ENCODE results near the gene PKD1.

DNA sequence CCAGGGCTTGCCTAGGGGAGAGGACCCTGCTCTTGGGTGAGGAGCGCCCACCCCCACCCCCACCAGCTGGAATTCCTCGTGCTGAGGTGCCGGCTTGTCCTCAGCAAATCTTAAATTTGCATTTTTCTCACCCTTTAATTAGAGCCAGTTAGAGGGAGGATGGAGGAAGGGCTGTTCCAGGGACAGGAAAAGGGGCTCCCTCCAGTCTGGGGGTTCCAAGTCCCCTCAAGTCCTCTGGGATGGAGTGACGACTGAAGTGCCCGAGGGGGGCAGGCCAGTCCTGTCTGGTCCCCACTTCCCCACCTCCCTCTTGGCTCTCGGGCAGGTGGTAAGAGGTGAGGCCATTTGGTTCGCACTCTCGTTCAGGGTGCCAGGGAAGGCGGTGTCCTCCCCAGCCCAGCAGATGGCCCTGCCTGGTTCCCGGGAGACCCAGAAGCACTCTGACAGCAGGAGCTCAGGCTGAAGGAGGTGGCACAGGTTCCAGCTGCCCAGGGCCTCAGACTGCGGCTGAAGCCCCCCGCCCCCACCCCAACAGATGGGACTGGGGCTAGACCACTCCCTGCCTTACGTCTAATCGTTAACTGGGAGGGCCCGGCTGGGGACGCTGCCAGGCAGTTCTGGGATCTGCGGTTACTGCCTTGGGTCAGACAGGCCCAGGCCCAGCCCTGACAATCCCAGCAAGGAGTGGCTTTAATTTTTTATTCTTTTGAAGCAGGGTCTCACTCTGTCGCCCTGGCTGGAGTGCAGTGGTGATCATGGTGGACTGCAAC, 14.9 kb upstream of the PKD1 start:
- TF ChIP-seq, protein P1, sequence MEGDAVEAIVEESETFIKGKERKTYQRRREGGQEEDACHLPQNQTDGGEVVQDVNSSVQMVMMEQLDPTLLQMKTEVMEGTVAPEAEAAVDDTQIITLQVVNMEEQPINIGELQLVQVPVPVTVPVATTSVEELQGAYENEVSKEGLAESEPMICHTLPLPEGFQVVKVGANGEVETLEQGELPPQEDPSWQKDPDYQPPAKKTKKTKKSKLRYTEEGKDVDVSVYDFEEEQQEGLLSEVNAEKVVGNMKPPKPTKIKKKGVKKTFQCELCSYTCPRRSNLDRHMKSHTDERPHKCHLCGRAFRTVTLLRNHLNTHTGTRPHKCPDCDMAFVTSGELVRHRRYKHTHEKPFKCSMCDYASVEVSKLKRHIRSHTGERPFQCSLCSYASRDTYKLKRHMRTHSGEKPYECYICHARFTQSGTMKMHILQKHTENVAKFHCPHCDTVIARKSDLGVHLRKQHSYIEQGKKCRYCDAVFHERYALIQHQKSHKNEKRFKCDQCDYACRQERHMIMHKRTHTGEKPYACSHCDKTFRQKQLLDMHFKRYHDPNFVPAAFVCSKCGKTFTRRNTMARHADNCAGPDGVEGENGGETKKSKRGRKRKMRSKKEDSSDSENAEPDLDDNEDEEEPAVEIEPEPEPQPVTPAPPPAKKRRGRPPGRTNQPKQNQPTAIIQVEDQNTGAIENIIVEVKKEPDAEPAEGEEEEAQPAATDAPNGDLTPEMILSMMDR (CRISPR knock-in tag; IDR thresholded peaks at IDR 0.05) = peak; percentile 49; the same call in 1 of the 2 replicates
- TF ChIP-seq, protein P2, sequence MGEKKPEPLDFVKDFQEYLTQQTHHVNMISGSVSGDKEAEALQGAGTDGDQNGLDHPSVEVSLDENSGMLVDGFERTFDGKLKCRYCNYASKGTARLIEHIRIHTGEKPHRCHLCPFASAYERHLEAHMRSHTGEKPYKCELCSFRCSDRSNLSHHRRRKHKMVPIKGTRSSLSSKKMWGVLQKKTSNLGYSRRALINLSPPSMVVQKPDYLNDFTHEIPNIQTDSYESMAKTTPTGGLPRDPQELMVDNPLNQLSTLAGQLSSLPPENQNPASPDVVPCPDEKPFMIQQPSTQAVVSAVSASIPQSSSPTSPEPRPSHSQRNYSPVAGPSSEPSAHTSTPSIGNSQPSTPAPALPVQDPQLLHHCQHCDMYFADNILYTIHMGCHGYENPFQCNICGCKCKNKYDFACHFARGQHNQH (CRISPR knock-in tag; IDR thresholded peaks at IDR 0.05) = no peak
- peak; percentile 44 for TF ChIP-seq HNRNPH1 (optimal IDR thresholded peaks at IDR 0.05; ENCODE audit: low read depth, low read length)
- TF ChIP-seq ZSCAN12 (CRISPR knock-in tag; IDR thresholded peaks at IDR 0.05) = no peak
- no peak for TF ChIP-seq HMG20A (CRISPR knock-in tag; IDR thresholded peaks at IDR 0.05; ENCODE audit: borderline replicate concordance)
- no peak for TF ChIP-seq NFKBIZ (CRISPR knock-in tag; IDR thresholded peaks at IDR 0.05)
- no peak for TF ChIP-seq PCBP1 (IDR thresholded peaks at IDR 0.05; ENCODE audit: borderline replicate concordance, low read depth, low read length)
- no peak for TF ChIP-seq KLF13 (CRISPR knock-in tag; IDR thresholded peaks at IDR 0.05)
- no peak for TF ChIP-seq ZNF292 (CRISPR knock-in tag; IDR thresholded peaks at IDR 0.05; ENCODE audit: borderline replicate concordance, low read depth)
